Mucosa of descending colon (tissue), 3 donors: Measurements from ENCODE around the gene RNU6-9. TPM values are rescaled to one million over a fixed set of nuclear protein-coding genes. Genes with fewer than 3 reads are reported as not detected.

Experiments
- ATAC-seq: fragments of 200-7000 bp; cut with Tn5 transposase; one replicate; pipeline ENCODE4 v1.9.1; 2020; ENCODE audit warnings: mild to moderate bottlenecking, moderate library complexity
- DNase-seq, 3 donors: peaks; one replicate each; pipeline ENCODE4 v3.0.0-alpha.2; 2020
- H3K36me3 ChIP-seq: fragments of 200-600 bp; one replicate; pipeline ENCODE4 v1.8.0; 2021; ENCODE audit warnings: low read depth, mild to moderate bottlenecking
- H3K4me1 ChIP-seq: fragments of 200-600 bp; one replicate; pipeline ENCODE4 v1.8.0; 2021; ENCODE audit warnings: low read depth, mild to moderate bottlenecking
- H3K4me3 ChIP-seq: fragments of 200-600 bp; one replicate; pipeline ENCODE4 v1.8.0; 2021; ENCODE audit warnings: mild to moderate bottlenecking
- H3K9me3 ChIP-seq: fragments of 200-600 bp; one replicate; pipeline ENCODE4 v1.8.0; 2021; ENCODE audit warnings: mild to moderate bottlenecking
- intact Hi-C, 2 donors: fragments of 100-400 bp; cut with DNase I in 1 of 2; cut with micrococcal nuclease in 1 of 2; formaldehyde crosslinking; loops; one replicate each; pipeline versions ENCODE4 v1.11.0 to v1.11.1; 2022; cut with DNase I, micrococcal nuclease
- total RNA-seq, 3 donors: library from RNA; stranded (reverse); fragmentation: NEBNext Ultra II Directional in 2 of 3; extraction: Animal tissue kit (Norgen Biotek cat#: 25700) in 2 of 3; gene quantifications; one replicate each; pipeline versions ENCODE4 v1.2.1 to v1.2.4, GENCODE V29; 2021 to 2023
- TF ChIP-seq, protein P1 (sequence below): fragments of 200-600 bp; IDR thresholded peaks from one replicate; pipeline ENCODE4 v1.8.0; 2022; ENCODE audit warnings: antibody characterized with exemption, mild to moderate bottlenecking
- donor health status: DM: no; HTN: no; CAD: no; lungs with moderate emphysema.
- donor health status: DM: no; HTN: no; CAD: no.
- donor health status: DM: no; HTN: yes; CAD: no.

Gene RNU6-9
- total RNA-seq, 3 donors from 2014 or later: not detected

DNA sequence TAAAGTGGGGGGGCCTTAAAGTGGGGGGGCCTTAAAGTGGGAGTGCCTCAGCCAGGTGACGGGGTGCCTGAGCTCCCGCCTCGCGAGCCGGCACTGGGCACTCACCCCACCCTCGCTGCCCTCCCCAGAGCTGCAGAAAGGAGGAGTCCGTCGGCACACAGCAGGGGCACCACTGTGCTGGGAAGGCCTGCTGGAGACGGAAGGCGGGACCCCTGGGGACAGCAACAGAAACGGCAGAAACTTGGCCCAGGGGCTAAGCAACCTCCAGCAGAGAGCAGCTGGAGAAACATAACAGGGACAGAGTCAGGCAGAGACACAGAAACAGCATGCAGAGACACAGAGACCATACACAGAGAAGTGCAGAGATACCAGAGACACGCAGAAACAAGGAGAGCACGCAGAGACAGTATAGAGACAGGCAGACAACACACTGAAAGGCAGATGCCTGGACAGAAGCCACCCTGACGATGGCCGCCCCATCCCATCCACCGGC, 25.9 kb upstream of the RNU6-9 start:
- ATAC-seq: no peak

DNA sequence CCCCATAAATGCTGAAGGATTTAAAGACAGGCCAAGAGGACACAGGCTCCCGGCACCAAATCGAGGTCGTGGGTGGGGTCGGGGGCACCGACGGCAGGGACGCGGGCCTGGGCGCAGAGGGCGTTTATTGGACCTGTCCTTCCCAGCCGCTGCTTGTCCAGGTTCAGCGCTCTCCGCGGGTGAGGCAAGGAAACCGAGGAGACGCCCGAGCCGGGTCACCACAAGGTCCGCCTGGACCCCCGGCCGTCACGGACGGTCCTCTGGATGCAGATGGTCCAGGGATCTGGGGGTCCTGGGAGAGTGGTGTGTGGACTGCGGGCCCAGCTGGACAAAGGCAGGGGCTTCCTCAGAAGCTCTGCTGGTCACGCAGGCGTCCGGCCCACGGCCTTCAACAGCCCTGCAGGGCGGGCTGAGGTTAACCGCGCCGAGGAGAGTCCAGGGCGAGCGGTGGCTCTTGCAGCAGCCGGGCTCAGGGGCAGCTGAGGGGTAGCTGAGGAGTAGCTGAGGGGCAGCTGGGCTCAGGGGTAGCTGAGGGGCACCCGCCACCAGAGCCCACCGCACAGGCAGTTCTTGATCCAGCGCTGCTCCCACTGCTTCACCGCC, 25.3 kb upstream of the RNU6-9 start:
- intact Hi-C loops: loop anchor here in 1 of 2 donors (10.0 kb wide), 1 partner anchor 57 kb away; the partner anchor contains the start of gene ARID3A
- H3K9me3 ChIP-seq: no peaks in the 10 kb centered on the region
- no peak for DNase-seq
- no peak overlapping the region for H3K4me3 ChIP-seq
- ATAC-seq: no peak
- peaks cover 18% of the 10 kb centered on the region for H3K4me1 ChIP-seq
- H3K36me3 ChIP-seq: no peaks in the 10 kb centered on the region
- TF ChIP-seq, protein P1, sequence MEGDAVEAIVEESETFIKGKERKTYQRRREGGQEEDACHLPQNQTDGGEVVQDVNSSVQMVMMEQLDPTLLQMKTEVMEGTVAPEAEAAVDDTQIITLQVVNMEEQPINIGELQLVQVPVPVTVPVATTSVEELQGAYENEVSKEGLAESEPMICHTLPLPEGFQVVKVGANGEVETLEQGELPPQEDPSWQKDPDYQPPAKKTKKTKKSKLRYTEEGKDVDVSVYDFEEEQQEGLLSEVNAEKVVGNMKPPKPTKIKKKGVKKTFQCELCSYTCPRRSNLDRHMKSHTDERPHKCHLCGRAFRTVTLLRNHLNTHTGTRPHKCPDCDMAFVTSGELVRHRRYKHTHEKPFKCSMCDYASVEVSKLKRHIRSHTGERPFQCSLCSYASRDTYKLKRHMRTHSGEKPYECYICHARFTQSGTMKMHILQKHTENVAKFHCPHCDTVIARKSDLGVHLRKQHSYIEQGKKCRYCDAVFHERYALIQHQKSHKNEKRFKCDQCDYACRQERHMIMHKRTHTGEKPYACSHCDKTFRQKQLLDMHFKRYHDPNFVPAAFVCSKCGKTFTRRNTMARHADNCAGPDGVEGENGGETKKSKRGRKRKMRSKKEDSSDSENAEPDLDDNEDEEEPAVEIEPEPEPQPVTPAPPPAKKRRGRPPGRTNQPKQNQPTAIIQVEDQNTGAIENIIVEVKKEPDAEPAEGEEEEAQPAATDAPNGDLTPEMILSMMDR: no peak

More for the DNA sequence above, 25.9 kb upstream of the RNU6-9 start:
- Histone ChIP-seq H3K36me3 (no peaks in the 10 kb centered on the region), H3K9me3 (no peaks in the 10 kb centered on the region), H3K4me1 (peaks cover 16% of the 10 kb centered on the region), H3K4me3 (no peak overlapping the region)
- intact Hi-C loops: loop anchor here in 1 of 2 donors (10.0 kb wide), 1 partner anchor 57 kb away; the partner anchor contains the start of gene ARID3A
- DNase-seq: no peak
- TF ChIP-seq, protein P1: no peak

DNA sequence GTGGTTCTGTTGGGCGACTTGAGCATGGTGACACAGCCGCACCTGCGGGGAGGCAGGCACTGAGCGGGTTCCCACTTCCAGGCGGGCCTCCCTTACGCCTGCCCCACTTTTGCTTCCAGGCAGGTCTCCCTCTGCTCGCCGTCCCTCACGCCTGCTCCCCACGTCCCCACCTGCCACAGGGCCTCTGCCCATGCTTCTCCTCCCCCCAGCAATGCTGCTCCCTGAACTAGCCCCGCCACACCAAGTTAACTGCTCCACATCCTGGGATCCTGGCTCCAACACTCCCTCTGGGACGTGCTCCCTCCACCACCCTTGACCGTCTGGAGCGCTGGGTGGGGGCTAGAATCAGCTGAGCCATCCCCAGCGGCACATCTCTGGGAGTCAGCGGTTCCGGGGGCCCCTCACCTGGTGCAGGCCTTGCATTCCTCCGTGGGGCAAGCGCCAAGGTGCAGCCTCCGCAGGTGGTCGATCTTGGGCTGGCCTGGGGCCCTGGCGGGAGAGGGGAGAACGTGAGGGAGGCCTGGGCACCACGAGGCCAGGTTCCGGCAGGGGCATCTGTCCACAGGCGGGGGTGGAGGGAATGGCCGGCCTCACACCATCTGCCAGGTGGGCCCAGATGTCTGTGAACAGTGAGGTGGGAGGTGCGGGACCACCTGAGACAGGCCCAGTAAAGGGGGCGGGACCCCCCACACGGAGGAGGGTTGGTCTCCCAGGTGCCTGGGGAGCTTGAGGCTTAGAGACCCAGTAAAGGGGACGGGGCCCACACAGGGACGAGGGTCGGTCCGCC, 24.6 kb upstream of the RNU6-9 start:
- Histone ChIP-seq H3K4me1 (peaks cover 11% of the 10 kb centered on the region), H3K36me3 (no peaks in the 10 kb centered on the region), H3K4me3 (no peak overlapping the region), H3K9me3 (no peaks in the 10 kb centered on the region)
- no peak for ATAC-seq
- intact Hi-C loops: loop anchor here in 1 of 2 donors (10.0 kb wide), 1 partner anchor 56 kb away; the partner anchor contains the start of gene ARID3A
- TF ChIP-seq, protein P1: no peak
- DNase-seq: no peak

DNA sequence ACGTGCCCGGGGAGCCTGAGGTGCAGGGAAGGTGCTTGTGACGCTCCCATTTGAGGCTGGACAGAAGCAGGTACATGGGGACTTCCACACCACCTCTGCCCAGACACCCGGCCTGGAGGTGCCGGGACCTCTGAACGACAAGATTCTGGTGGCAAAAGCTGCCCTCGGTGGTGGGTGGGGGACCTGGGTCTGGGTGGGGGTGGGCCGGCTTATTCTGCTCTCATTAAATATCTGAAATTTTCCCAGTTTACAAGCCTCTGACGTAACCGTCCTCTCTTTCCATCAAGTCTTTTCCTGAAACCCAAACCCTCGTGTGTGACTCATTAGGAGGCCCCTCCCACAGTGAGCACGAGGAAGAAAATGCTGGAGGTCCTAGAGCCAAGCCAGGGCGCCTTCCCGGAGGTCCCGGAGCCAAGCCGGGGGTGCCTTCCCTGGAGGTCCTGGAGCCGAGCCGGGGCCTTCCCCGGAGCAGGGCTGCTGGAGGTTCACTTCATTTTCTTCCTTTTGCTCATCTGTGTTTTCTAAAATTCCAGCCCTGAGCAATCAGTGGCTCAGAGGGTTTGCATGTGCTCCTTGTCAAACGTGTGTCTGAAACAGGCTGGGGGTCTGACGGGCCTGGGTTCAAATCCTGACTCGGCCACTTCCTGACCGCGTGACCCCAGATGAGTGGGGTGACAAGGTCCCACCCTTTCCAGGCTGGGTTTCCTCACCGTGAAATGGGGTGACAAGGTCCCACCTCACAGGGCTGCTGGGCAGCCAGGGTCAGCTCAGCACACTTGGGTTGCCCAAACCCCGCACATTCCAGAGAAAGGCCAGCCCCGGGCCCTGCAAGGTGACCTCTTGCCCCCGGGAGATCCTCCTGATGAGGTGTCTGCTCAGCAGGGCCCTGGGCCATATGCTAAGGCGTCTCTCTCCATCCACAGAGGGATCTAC, 23.8 kb upstream of the RNU6-9 start:
- TF ChIP-seq, protein P1: no peak
- DNase-seq (peak in 2 of 3 donors; percentile 53 to 55), ATAC-seq (peak; percentile 35)
- Histone ChIP-seq H3K4me1 (peaks cover 10% of the 10 kb centered on the region), H3K4me3 (no peak overlapping the region), H3K36me3 (no peaks in the 10 kb centered on the region), H3K9me3 (no peaks in the 10 kb centered on the region)
- intact Hi-C loops: loop anchor here in 1 of 2 donors (10.0 kb wide), 1 partner anchor 55 kb away; the partner anchor contains the start of gene ARID3A

DNA sequence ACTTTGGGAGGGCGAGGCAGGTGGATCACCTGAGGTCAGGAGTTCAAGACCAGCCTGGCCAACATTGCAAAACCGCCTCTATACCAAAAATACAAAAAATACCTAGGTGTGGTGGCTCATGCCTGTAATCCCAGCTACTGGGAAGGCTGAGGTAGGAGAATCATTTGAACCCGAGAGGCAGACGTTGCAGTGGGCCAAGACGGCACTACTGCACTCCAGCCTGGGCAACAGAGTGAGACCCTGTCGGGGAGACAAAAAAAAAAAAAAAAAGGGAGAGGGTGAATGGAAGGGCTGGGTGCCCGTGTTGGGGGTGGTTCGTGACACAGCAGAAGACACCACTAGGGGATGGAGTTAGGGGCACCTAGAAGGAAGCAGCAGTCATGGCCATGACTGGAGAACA, 23.0 kb upstream of the RNU6-9 start:
- TF ChIP-seq, protein P1: no peak
- Histone ChIP-seq H3K9me3 (no peaks in the 10 kb centered on the region), H3K4me3 (no peak overlapping the region), H3K36me3 (no peaks in the 10 kb centered on the region), H3K4me1 (peaks cover 10% of the 10 kb centered on the region)
- ATAC-seq: no peak
- no peak for DNase-seq
- intact Hi-C loops: no loop called here
